Measurements from ENCODE around the gene PAGE2B.
"Not testable (repeated sequence)": the region's sequence is repeated elsewhere in the genome, so short reads cannot be mapped to it uniquely, and the experiment has no call there.

PAGE2B gene

DNA sequence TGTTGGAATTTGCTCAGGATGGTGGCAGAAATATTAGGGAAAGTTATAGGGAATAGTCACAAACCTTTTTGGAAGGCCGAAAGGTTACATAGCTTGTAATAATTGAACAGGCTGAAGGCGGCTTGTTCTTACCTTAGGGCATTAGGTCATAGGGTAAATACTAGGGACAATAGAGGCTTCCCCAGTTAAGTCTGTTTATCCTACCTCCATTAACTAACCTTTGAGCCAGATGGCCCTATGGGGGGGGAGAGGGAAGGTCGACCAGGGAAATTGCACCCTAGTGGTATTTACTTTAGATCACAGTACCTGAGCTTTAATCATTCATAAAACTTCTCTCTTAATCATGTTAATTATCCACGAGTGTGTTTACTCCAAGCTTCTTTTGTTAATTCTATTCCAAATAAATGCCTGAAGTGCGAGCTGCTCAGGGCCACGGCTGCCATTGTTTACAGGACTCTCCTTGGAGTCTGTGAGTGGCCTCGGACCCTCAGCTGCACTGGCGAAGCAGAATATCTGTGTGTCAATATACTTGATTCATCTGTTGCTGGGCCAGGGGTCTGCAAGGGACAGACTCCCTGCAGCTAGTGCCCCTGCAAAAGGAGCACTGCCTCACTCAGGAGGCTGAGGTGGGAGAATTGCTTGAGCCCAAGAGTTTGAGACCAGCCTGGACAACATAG lies 36.9 kb downstream of the PAGE2B start:
- no peak for DNase-seq

DNA sequence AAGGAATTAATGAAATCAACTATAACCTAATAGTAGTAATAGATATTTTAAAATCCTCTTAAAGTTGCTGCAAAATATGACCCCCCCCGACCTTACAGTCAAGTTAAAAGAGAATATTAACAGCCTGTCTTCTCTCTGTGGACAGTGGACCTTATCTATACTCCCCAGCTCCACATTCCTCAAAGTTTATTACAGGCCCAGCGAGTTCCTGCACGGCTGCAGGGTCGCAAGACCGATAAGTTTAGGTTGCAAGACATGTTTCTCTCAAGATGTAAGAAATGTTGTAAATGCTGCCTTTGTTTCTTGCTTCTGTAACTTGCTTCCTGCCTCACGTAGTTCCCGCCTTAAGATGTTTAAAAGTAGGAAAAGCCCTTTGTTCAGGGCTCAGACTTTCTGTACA lies 41.8 kb downstream of the PAGE2B start:
- not testable (repeated sequence) for DNase-seq

DNA sequence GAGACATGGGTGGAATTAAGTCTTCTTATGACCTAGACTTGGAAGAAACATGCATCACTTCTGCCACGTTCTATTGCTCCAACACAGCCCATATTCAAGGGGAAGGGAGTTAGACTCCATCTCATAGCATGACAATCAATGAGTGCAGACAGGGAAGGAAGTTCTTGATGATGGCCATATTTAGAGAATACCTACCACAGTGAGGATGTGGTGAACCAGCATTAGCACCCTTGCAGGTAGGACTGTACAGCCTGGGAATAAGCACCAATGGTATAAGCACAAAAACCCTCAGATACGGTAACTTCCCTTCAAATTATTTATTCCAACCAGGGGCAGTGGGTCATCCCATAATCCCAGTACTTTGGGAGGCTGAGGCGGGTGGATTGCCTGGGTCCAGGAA lies 43.7 kb downstream of the PAGE2B start:
- DNase-seq, result no peak

DNA sequence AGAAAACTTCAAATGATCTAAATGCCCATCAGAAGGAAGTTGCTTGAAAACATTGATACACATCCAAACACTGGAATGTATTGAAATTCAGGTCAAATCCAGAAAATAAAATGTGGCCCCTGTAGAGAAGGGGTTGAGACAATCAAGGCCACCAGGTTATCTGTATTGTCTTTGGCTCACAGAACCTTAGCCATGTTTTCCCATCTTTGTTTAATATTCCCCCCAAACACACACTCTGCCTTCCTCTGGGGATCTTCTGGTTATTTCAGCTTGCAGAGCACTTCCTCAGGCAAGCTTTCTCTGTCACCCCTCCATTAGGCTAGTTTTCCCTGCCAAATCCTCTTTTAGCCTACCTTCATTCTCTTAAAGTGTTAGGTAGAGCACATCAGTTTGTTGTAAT lies 44.4 kb downstream of the PAGE2B start:
- DNase-seq, result no peak

DNA sequence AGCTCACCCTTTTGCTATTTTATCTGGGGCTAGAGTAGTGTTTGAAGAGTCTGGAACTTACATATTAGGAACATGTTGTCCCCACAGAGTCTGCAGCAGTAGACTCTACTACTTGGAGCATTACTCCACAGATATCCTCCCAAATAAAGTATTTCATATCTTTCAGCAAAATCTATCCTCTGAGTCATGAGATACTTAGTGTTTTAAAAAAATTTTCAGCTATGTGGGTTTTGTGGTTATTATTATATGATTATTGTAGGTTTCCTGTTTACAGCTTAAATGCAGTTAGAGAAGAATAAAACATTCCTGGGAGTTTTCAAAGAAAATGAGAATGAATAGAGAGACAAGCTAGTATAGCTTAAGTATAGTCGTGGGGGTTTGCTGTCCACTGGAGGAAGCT lies 44.9 kb downstream of the PAGE2B start:
- DNase-seq, result no peak

DNA sequence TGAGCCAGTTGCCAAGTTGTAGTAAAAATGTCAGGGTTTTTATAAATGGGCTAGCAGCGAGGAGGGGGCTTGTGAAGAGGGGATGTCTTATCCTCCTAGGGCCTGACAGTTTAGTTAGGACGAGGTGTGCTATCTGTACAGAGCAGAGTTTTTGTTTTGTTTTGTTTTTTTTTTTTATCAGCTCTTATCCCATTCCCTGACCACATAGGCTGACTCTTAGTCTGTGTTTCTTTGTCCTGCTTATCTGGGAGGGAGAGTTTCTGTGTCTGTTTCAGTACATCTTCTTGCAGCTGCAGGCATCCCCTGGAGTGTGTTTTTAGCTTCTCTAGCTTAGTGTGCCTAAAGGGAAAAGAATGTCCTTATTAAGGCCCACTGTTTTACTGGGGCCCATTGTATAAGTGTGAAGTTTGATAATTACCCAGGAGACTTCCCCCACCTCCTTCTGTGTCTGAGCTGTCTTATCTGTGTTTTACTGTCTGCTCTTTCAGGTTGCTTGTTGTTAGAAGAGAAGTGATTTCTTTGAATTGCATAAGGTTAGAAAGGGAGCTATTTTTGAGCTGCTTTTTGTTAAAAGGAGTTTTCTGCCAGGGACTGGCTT lies 46.0 kb downstream of the PAGE2B start:
- DNase-seq, result no peak

DNA sequence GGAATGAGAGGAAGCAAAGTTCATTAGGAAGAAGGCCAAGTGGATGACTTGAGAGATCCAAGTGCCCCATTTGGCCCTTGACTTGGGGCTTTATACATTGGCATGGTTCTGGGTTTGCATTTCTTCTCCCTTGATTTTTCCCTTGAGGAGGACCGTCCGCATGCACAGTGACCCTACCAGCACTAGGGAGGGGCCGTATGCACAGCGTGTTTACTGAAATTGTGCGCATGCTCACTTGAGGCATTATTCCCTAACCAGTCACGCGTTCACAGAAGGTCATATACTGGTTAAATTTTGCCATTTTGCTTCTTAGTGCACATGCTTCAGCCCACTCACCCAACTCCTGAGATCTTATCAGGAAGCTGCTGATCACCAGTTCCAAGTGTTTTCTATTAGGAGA lies 49.1 kb downstream of the PAGE2B start:
- DNase-seq, result no peak

DNA sequence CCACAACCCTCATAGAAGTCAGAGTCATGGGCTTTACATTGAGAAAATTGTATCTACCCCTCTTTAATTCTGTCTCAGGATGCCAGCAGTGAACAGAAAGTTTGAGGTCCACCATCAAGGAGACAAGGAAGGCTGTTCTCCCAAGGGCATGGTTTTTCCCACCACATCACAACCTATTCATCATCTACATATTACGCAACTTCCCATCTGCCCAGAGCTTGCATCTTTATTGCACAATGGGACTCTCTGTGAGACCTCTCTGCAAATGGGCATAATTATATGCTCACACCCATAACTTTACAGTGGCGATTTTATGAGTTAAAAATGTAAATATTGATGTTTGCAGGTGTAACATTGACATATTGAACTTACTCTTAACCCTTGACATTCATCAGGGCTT lies 52.9 kb downstream of the PAGE2B start:
- no peak for DNase-seq

Data from right forelimb (tissue), 1 donor.